NCI-H524 treated with DMSO at 0.1 percent for 48 hours (cell line): Measurements from ENCODE around the gene ZNF397.

Experiments used
- DNase-seq: peaks from one replicate; lab custom pipeline; 2025; lab: John Stamatoyannopoulos, UW

ZNF397 gene

GRCh38 chr18:35246831-35247230 is 6.0 kb downstream of the ZNF397 start:
- no peak for DNase-seq

- DNase-seq: no peak
Observed at GRCh38 chr18:35247412-35248249, 6.8 kb downstream of the ZNF397 start.

- no peak for DNase-seq
Observed at GRCh38 chr18:35248429-35248828, 7.6 kb downstream of the ZNF397 start.

GRCh38 chr18:35252466-35252865 is 11.6 kb downstream of the ZNF397 start:
- DNase-seq: no peak

GRCh38 chr18:35253655-35254287 is 12.9 kb downstream of the ZNF397 start:
- DNase-seq: no peak

GRCh38 chr18:35256947-35257346 is 16.1 kb downstream of the ZNF397 start:
- DNase-seq: no peak

- DNase-seq: no peak
Observed at GRCh38 chr18:35264409-35264808, 23.6 kb downstream of the ZNF397 start.

- DNase-seq: peak; percentile 48
Observed at GRCh38 chr18:35267161-35267651, 26.4 kb downstream of the ZNF397 start.

- DNase-seq: no peak
Observed at GRCh38 chr18:35267809-35268208, 27.0 kb downstream of the ZNF397 start.

- DNase-seq: no peak
Observed at GRCh38 chr18:35268821-35269220, 28.0 kb downstream of the ZNF397 start.

- no peak for DNase-seq
Observed at GRCh38 chr18:35271656-35272055, 30.8 kb downstream of the ZNF397 start.

- DNase-seq: no peak
Observed at GRCh38 chr18:35276267-35276666, 35.4 kb downstream of the ZNF397 start.

GRCh38 chr18:35277633-35278032 is 36.8 kb downstream of the ZNF397 start:
- DNase-seq: no peak

- DNase-seq: no peak
Observed at GRCh38 chr18:35278085-35278484, 37.3 kb downstream of the ZNF397 start.

GRCh38 chr18:35278969-35279368 is 38.1 kb downstream of the ZNF397 start:
- DNase-seq: no peak

GRCh38 chr18:35282353-35282752 is 41.5 kb downstream of the ZNF397 start:
- DNase-seq: no peak

GRCh38 chr18:35283923-35284794 is 43.3 kb downstream of the ZNF397 start:
- DNase-seq: no peak

- DNase-seq: no peak
Observed at GRCh38 chr18:35284841-35285240, 44.0 kb downstream of the ZNF397 start.

- no peak for DNase-seq
Observed at GRCh38 chr18:35289293-35289692, 48.5 kb downstream of the ZNF397 start.

GRCh38 chr18:35289727-35290093 is 48.9 kb downstream of the ZNF397 start:
- DNase-seq: no peak

GRCh38 chr18:35290094-35290735 is 49.4 kb downstream of the ZNF397 start, which contains the start of gene ZSCAN30:
TSS of gene ZSCAN30 (minus strand) at chr18:35290229. CDS start at chr18:35264352, 25,877 bp downstream.
- DNase-seq: peak; percentile 68

- DNase-seq: no peak
Observed at GRCh38 chr18:35291166-35291565, 50.3 kb downstream of the ZNF397 start.
